ENCODE measurements around the gene RFX7. TPM values are rescaled to one million over a fixed set of nuclear protein-coding genes. Genes with fewer than 3 reads are reported as not detected.
A peak's percentile ranks its signal among the peaks of the same experiment; 100 is the strongest.

RFX7 gene
- total RNA-seq (5.6 and 6.9 TPM in 2 replicates), polyA plus RNA-seq (5.4 and 5.7 TPM in 2 replicates), polyA minus RNA-seq (ENCODE audit: low replicate concordance) (11.6 and 20.7 TPM in 2 replicates)
- polyA plus RNA-seq (2012) = 5.4 and 8.1 TPM in 2 replicates

DNA sequence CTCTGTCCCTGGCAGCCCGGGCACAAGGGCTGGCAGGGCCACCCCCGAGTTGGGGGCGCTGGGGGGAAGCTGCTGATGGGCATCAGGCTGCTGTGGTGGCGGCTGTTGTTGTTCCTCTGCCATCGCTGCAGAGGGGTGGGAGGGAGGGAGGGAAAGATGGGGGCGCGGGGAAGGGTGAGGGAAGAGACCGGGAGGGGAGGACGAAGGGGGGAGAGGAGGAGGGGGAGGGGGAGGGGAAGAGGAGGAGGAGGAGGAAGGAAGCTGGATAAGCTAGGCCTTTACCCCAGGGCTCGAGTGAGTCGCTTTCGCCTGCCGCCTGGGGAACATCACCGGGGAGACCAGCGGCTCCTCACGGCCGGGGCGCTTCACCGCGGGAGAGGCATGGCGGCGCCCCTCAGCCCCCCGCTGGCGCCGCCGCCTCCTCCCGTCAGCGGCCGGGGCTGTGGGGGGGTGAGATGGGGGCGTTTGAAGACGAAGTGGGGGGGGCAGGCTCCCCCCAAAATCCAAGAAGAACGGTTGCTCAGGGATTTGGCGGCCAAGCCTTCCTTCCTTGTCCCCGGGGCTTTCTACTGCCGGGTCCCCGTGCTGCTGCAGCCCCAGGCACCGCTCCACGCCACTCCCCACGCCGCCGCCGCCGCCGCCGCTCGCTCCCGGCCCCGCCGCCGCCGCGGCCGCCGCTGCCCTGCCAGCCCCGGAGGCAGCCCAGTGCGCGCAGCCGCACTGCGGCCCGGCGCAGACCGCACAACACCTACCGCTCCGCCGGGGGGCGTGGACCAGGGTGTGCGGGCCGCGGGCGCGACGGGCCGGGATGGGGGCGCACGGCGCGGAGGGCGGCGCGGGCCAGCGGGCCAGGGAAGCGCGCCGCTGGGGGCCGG, at the start of gene RFX7:
RFX7 (minus strand) TSS at position 717 of the 875 bp plus-strand sequence; CDS start at position 123, 594 bp downstream.
- DNase-seq (ENCODE audit: low read depth in 2 of 2) = peak; percentile 72 to 74
- Histone ChIP-seq H3K36me3 (ENCODE audit: control insufficient read depth, insufficient read depth, low read length) (no peaks in the 10 kb centered on the region), H2AFZ (ENCODE audit: low read length) (peak within 1 kb of the TSS; percentile 74), H3K9ac (ENCODE audit: insufficient read depth, low read length) (peak within 1 kb of the TSS; percentile 74), H3K27me3 (ENCODE audit: control insufficient read depth, insufficient read depth, low read length) (no peaks in the 10 kb centered on the region), H3K4me3 (replicated peaks in 1 of 4; ENCODE audit: control extremely low read depth in 1 of 4, insufficient read depth in 1 of 4, low read depth in 3 of 4, low read length in 4 of 4) (peak within 1 kb of the TSS; percentile 56 to 99 (median 77)), H3K4me2 (ENCODE audit: extremely low read depth, insufficient read depth, low read length) (peak within 1 kb of the TSS; percentile 83), H4K20me1 (ENCODE audit: control insufficient read depth, extremely low read depth, insufficient read depth, low read length) (no peaks in the 10 kb centered on the region), H3K9me3 (ENCODE audit: control insufficient read depth, insufficient read depth, low read depth, low read length) (no peaks in the 10 kb centered on the region), H3K27ac (ENCODE audit: insufficient read depth, low read length) (peak within 1 kb of the TSS; percentile 61), H3K79me2 (ENCODE audit: control insufficient read depth, insufficient read depth, low read length) (peaks cover 43% of the 10 kb centered on the region), H3K4me1 (ENCODE audit: control insufficient read depth, extremely low read depth, insufficient read depth, low read length) (peaks cover 5% of the 10 kb centered on the region)
- no peak for TF ChIP-seq EZH2 (IDR thresholded peaks at IDR 0.05; ENCODE audit: low read length, missing control alignments)
- TF ChIP-seq, protein P1, sequence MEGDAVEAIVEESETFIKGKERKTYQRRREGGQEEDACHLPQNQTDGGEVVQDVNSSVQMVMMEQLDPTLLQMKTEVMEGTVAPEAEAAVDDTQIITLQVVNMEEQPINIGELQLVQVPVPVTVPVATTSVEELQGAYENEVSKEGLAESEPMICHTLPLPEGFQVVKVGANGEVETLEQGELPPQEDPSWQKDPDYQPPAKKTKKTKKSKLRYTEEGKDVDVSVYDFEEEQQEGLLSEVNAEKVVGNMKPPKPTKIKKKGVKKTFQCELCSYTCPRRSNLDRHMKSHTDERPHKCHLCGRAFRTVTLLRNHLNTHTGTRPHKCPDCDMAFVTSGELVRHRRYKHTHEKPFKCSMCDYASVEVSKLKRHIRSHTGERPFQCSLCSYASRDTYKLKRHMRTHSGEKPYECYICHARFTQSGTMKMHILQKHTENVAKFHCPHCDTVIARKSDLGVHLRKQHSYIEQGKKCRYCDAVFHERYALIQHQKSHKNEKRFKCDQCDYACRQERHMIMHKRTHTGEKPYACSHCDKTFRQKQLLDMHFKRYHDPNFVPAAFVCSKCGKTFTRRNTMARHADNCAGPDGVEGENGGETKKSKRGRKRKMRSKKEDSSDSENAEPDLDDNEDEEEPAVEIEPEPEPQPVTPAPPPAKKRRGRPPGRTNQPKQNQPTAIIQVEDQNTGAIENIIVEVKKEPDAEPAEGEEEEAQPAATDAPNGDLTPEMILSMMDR (conservative IDR thresholded peaks at IDR 0.05 in 1 of 2, IDR thresholded peaks at IDR 0.05 in 1 of 2; ENCODE audit: low read depth in 1 of 2, low read length in 2 of 2) = no peak

DNA sequence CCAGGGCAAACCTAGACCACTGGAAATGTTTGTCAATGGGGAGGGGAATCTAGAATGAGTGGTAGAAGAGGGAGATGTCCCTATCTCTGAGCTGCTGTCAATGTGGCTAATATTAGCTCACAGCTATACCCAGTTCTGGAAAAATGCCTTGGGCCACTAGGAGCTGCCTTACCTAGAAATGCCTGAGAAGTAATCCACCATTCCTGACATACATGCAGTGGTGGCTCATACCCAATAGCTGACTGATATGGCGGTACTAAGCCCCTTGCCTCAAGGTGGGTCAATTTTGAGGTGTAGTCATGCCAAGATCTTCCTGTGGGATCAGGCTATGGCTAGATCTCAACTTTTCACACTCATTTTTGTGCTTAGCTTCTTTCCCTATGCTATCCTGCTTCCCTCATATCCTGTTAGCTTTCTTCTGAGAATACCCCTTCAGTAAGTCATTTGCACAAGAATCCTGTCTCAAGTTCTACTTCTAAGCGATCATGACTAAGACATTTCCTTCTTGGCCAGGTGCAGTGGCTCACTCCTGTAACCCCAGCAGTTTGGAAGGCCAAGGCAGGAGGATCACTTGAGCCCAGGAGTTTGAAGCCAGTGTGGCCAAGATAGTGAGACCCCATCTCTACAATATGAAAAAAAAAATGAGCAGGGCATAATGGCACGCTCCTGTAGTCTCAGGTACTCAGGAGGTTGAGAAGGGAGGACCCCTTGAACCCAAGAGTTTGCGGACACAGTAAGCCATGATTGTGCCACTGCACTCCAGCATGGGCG, 49.1 kb upstream of the RFX7 start:
- Histone ChIP-seq H3K9me3 (ENCODE audit: control insufficient read depth, insufficient read depth, low read depth, low read length) (no peaks in the 10 kb centered on the region), H3K27me3 (ENCODE audit: control insufficient read depth, insufficient read depth, low read length) (no peaks in the 10 kb centered on the region), H3K27ac (ENCODE audit: insufficient read depth, low read length) (no peak overlapping the region), H2AFZ (ENCODE audit: low read length) (no peak overlapping the region), H3K4me1 (ENCODE audit: control insufficient read depth, extremely low read depth, insufficient read depth, low read length) (no peaks in the 10 kb centered on the region), H4K20me1 (ENCODE audit: control insufficient read depth, extremely low read depth, insufficient read depth, low read length) (no peaks in the 10 kb centered on the region), H3K79me2 (ENCODE audit: control insufficient read depth, insufficient read depth, low read length) (no peaks in the 10 kb centered on the region), H3K36me3 (ENCODE audit: control insufficient read depth, insufficient read depth, low read length) (no peaks in the 10 kb centered on the region), H3K4me2 (ENCODE audit: extremely low read depth, insufficient read depth, low read length) (no peak overlapping the region), H3K9ac (ENCODE audit: insufficient read depth, low read length) (no peak overlapping the region), H3K4me3 (replicated peaks in 1 of 4; ENCODE audit: control extremely low read depth in 1 of 4, insufficient read depth in 1 of 4, low read depth in 3 of 4, low read length in 4 of 4) (no peak overlapping the region)
- TF ChIP-seq EZH2 (IDR thresholded peaks at IDR 0.05; ENCODE audit: low read length, missing control alignments) = no peak
- no peak for DNase-seq (ENCODE audit: low read depth in 2 of 2)

DNA sequence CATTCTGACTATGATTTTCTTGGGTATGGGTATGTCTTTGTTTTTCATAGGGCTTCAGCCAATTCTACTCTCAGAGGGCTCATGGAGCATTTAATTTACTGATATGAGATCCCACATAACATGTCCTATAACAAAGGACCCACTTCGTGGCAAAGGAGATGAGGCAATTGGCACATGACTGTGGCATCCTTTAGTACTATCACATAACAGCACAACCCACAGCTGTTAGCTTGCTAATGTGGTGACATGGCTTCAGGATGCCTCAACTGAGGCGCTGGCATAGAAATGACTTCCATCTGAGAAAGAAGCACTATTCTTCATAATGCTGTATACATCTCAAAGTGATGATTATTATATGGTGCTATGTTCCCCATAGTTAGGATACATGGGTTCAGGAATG, 48.1 kb upstream of the RFX7 start:
- Histone ChIP-seq H3K27me3 (ENCODE audit: control insufficient read depth, insufficient read depth, low read length) (no peaks in the 10 kb centered on the region), H3K4me3 (replicated peaks in 1 of 4; ENCODE audit: control extremely low read depth in 1 of 4, insufficient read depth in 1 of 4, low read depth in 3 of 4, low read length in 4 of 4) (no peak overlapping the region), H3K27ac (ENCODE audit: insufficient read depth, low read length) (no peak overlapping the region), H3K36me3 (ENCODE audit: control insufficient read depth, insufficient read depth, low read length) (no peaks in the 10 kb centered on the region), H4K20me1 (ENCODE audit: control insufficient read depth, extremely low read depth, insufficient read depth, low read length) (no peaks in the 10 kb centered on the region), H2AFZ (ENCODE audit: low read length) (no peak overlapping the region), H3K4me1 (ENCODE audit: control insufficient read depth, extremely low read depth, insufficient read depth, low read length) (no peaks in the 10 kb centered on the region), H3K4me2 (ENCODE audit: extremely low read depth, insufficient read depth, low read length) (no peak overlapping the region), H3K9me3 (ENCODE audit: control insufficient read depth, insufficient read depth, low read depth, low read length) (no peaks in the 10 kb centered on the region), H3K79me2 (ENCODE audit: control insufficient read depth, insufficient read depth, low read length) (no peaks in the 10 kb centered on the region), H3K9ac (ENCODE audit: insufficient read depth, low read length) (no peak overlapping the region)
- DNase-seq (ENCODE audit: low read depth in 2 of 2) = no peak
- no peak for TF ChIP-seq EZH2 (IDR thresholded peaks at IDR 0.05; ENCODE audit: low read length, missing control alignments)
- TF ChIP-seq, protein P1 (conservative IDR thresholded peaks at IDR 0.05 in 1 of 2, IDR thresholded peaks at IDR 0.05 in 1 of 2; ENCODE audit: low read depth in 1 of 2, low read length in 2 of 2) = no peak

Data from fibroblast of lung (primary cell).